GM12892 (cell line): ENCODE data around the gene IGFLR1.

Experiments
- POLR2A ChIP-seq: IDR thresholded peaks from 2 replicates; pipeline ENCODE4 v1.6.1; 2011; ENCODE audit warnings: low read depth, low read length, control low read depth
- POLR2AphosphoS5 ChIP-seq: IDR thresholded peaks from 2 replicates; pipeline ENCODE4 v1.6.1; 2011; ENCODE audit warnings: low read depth, low read length, control low read depth
- TAF1 ChIP-seq: IDR thresholded peaks from 2 replicates; pipeline ENCODE4 v1.6.1; 2011; ENCODE audit warnings: low read depth, mild to moderate bottlenecking, control low read depth, low read length, borderline replicate concordance

GRCh38 chr19:35777961-35778360 is 35.7 kb upstream of the IGFLR1 start:
- TF ChIP-seq POLR2A (no peak), POLR2AphosphoS5 (no peak), TAF1 (no peak)
